ENCODE measurements around the gene BTN2A1.
"Not testable (repeated sequence)": the region's sequence is repeated elsewhere in the genome, so short reads cannot be mapped to it uniquely, and the experiment has no call there.

Gene BTN2A1

DNA sequence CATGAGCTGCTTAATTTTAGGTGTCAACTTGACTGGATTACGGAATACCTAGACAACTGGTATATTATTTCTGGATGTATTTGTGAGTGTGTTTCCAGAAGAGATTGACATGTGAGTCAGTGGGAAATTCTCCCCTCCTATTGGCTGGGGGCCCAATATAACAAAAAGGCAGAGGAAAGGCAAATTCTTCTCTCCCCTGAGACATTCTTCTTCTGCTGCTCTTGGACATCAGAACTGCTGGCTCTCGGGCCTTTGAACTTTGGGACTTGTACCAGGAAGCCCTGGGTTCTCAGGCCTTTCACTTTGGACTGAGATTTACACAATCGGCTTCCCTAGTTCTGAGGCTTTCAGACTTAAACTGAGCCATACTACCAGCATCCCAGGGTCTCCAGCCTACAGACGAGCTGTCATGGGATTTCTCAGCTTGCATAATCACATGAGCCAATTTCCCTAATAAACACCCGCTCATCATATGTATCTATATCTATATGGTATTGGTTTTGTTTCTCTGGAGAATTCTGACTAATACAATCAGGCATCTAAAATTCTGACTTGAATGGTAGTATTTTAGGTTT is 25.0 kb upstream of the BTN2A1 start:
- no peak for DNase-seq (ENCODE audit: low spot score)

DNA sequence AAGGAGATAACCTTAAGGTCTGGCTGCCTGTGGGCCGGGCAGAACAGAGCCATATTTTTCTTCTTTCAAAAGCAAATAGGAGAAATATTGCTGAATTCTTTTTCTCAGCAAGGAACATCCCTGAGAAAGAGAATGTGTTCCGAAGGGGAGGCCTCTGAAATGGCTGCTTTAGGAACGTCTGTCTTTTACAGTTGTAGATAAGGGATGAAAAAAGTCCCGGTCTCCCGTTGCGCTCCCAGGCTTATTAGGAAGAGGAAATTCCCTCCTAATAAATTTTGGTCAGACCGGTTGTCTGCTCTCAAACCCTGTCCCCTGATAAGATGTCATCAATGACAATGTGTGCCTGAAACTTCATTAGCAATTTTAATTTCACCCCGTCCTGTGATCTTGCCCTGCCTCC is 24.1 kb upstream of the BTN2A1 start:
- not testable (repeated sequence) for DNase-seq (ENCODE audit: low spot score)

DNA sequence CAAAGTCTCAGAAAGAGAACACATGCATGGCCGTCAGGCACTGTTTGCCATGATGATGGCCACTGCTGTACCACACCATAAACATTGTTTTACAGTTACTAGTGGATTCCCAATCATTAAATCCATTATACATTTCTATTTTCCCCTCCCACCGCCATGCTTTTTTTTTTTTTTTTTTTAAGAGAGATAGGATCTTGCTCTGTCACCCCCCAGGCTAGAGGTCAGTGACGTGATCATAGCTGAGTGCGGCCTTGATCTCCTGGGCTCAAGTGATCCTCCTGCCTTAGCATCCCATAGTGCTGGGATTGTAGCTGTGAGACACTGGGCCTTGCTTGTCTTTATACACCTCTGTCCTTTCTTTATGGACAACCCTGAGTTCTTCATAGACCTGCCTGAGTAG is 21.7 kb upstream of the BTN2A1 start:
- no peak for DNase-seq (ENCODE audit: low spot score)

DNA sequence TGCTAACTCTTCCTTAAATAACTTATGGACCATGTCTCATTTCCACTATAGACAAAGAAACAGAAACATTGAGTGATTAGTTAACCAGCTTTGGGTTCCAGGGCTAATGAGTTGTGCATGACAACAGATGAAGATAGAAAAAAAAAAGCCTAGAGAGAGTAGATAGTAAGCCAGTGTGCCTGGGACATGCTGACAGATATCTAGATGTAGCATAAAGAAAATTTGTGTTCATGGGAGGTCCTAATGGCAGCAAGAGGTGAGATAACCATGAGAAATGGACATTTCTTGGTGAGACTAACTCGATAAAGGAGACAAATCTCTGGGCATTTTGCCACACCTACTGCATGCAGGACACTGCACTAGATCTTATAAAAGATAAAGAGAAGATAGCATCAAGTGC is 20.2 kb upstream of the BTN2A1 start:
- no peak for DNase-seq (ENCODE audit: low spot score)

DNA sequence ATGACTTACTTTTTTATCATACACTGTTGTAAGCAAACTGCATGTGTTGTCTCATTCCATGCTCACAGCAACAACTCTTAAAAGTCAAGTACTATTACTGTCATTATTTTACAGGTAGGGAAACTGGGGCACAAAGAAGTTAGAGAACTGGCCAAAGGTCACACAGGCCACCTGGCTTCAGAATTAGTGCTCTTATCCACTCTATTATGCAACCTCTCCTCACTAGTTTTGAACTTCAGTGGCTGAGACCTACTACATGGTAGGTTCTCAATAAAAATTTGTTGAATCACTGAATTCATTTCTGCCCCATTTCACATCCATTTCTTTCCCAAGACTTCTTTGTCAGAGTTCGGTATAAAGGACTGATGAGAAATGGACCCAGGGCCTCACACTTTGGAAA is 19.8 kb upstream of the BTN2A1 start:
- no peak for DNase-seq (ENCODE audit: low spot score)

DNA sequence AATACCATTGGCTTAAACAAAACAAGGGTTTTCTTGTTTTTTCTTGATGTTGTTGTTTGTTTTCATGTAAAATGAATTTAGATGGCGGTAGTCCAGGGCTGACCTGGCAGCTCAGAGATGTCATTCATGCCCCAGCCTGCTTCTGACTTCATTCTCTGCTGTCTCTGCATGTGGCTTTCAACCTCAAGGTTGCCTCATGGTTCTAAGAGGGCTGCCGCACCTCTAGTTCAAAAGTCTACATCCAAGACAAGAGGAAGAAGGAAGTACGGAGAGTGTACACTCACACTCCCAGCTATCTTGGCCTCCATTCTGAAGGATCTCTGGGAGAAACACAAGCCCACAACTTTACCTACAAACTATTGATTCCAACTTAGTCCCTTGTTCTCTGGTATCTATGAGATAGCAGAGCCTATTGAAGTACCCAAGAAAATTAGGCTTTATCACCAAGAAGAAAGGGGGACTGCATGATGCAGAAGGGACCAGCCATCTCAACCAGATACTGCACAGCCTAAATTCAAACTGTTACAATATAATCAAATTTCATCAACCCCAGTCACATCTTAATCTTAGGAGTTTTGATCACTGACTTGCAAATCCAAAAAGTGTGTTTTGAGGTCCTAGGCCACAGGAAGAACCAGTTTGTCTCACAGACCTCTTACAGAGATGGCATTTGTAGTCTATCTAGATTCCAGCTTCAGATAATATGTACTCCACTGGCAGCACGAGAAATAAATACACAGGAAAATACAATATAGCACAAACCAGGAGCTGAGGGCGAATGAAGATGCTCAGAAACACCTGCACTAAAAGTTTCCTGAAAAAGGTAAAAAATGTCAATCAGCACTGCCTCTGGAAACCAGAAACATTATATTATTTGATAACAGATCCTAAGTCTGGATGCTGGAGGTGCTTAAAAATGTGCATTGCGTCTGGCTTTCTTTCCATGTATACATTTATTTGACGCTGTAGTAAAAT is 18.3 kb upstream of the BTN2A1 start:
- DNase-seq (ENCODE audit: low spot score): no peak

DNA sequence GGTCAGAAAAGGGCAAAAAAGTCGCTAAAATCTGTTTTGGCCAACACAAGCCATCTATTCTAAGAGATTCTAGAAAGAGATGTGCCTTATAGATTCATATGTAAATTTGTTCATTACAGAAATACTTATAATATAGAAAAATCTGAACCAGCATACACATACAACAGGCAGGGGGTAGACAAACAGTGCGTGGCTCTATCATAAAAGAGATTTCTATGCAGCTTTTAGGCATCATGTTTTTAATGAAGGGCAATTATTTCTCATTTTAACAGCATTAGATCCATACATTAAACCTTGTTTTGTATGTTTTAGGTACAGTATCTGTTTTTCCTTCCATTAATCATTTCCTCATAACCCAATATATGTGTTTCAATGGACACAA is 16.8 kb upstream of the BTN2A1 start:
- DNase-seq (ENCODE audit: low spot score): no peak

DNA sequence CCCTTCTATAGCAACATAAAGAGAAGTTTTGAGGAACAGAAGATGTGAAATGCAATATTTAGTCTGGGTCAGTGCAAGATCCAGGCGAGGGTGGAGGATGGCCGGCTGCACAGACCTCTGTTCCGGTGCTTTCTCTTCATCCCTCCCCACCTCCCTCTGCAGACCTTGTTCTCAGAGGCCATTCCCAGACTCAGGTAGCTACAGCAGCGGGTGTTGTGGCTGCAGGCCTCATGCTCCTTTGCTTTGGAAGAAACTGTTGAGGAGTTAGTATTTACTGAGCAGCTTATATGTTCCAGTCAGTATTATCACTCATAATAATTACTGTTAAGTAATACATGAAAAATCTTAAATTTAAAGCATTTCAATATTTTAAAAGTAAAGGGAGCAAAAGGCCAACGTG is 15.8 kb upstream of the BTN2A1 start:
- DNase-seq (ENCODE audit: low spot score): no peak

DNA sequence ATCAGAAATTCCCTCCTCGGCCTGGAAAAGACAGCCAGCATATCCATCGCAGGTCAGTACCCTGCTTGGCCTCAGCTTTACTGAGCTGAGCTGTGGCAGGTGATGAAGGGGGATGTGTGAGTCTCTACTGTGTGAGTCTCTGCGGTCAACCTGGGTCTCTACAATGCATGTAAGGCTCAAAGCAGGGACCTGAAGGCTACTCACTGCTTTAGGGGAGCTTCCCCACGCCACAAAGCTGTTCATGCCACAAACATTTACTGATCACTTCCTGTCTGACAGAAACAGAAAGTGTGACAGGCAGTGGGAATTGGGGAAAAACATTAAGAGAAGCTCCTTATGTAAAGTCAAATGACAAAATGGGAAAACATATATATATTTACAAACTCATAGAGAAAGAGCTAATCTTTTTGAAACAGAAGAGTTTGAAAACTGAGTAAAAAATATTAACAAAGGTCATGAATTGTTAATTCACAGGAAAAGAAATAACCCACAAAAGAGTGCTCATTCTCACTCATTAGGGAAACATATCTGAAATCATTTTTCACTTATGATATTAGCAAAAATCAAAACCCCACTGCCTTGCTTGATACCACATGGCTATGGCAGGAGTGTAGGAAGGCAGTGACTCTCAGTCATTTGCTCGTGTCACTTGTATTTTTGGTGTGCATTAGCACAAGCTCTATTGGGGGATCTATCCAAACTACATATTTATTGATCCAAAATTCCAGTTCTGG is 11.7 kb upstream of the BTN2A1 start:
- no peak for DNase-seq (ENCODE audit: low spot score)

DNA sequence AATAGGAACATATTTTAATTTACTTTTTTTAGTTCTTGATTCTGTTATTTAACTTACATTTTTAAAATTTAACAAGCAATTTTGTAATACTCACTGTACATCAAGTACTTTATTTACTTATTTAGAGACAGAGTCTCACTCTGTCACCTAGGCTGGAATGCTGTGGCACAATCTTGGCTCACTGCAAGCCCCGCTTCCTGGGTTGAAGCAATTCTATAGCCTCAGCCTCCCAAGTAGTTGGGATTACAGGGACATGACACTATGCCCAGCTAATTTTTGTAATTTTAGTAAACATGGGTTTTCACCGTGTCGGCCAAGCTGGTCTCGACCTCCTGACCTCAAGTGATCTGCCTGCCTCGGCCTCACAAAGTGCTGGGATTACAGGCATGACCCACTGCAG is 10.5 kb upstream of the BTN2A1 start:
- DNase-seq (ENCODE audit: low spot score): no peak

DNA sequence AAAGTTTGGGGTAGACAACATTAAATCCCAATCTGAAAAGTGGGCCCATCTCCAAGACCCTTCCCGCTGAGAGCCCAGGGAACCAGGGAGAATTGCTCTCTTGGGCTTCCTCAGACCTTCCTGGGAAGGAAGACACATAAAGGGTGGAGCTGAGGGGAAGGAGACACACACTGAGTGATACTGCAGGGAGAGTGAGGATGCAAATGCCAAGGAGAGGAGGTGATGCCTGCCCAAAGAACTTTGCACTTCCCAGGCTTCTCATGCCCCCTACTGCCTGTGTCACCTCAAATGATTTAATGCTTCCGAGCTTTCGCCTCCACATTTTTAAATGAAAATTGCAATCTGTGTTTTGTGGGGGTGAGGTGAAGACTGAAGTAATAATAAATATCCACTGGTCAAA is 7.5 kb upstream of the BTN2A1 start:
- DNase-seq (ENCODE audit: low spot score): no peak

DNA sequence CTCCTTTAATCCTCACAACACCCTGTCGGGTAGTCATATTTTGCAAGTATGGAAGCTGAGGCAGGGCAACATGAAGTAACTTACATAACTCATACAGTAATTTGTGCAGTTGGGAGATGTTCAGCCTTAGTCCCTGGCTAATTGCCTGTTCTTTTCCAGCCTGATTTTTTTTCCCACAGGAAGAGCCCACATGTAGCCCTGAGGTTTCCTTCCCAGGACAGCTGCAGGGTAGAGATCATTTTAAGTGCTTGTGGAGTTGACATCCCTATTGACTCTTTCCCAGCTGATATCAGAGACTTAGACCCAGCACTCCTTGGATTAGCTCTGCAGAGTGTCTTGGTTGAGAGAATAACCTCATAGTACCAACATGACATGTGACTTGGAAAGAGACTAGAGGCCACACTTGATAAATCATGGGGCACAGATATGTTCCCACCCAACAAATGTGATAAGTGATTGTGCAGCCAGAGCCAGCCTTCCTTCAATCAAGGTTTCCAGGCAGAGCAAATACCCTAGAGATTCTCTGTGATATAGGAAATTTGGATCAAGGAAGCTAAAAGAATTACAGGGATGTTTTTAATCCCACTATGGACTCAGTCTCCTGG is 5.0 kb upstream of the BTN2A1 start:
- DNase-seq (ENCODE audit: low spot score): no peak

DNA sequence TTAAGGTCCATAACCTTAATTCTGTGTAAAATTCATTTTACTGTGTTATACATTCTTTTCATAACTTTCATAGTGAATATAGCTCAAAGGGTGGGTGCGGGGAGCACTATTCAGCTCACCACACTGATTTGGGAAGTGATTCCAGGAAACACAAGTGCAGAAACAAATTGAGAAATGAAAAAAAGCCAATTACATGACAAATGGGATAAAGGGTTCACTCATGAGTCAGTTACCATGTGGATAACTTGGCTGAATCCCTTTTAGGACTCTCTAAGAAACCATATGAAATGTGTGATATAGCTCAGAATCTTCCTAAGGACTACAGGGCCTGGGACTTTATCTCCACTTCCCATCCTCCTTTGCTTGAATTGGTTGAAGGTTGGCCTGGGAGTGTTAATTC is 3.1 kb upstream of the BTN2A1 start:
- no peak for DNase-seq (ENCODE audit: low spot score)

DNA sequence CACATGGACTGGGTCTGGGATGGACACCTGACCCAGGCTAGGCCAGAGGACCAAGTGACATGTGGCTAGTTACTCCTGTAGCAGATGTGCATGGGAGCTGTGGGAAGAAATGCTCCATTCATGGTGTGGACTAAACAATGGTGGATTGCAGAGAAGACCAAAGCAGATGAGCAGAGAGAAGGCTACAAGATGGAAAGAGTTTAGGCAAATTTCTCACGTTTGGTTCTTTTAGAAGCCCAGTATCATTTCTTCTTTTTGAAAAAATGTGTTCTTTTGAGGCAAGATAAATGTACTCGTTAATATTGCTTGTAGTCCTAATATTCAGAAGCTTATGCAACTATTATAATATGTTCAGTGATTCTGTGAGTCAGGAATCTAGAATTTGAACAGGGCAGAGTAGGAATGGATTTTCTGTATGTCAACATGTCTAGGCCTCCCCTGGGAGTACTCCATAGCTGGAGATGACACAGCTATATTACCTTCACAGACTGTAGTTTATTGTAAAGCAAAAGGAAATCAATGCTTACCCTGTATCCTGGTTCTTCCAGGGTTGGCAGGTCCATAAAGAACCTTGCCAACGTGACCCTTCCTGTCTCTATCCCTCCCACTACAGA is 2.3 kb upstream of the BTN2A1 start:
- DNase-seq (ENCODE audit: low spot score): no peak

DNA sequence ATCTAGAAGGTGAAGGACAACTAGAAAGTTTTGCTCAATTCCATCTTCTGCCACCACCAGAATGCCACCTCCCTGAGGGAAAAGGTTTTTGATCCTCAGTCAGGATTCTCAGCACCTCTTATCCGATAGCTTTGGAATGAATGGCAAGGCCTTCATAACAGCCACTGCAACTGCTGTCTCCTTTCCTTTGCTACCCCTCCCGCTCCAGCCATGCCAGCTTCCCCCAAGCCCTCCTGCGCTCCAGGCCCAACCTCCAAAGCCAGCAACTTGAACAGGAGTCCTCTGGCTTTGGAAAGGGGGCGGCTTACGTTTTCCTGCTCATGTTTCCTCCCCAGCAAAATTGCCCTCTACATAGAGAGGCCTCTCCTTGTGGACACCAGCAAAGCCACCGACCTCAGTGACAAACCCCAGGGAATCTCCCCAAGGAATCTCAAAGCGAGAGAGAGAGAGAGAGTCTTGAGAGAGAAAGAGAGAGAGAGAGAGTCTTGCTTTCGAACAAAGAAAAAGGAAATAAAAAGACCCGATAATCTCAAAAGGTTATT is 420 bp upstream of the BTN2A1 start:
- no peak for DNase-seq (ENCODE audit: low spot score)

DNA sequence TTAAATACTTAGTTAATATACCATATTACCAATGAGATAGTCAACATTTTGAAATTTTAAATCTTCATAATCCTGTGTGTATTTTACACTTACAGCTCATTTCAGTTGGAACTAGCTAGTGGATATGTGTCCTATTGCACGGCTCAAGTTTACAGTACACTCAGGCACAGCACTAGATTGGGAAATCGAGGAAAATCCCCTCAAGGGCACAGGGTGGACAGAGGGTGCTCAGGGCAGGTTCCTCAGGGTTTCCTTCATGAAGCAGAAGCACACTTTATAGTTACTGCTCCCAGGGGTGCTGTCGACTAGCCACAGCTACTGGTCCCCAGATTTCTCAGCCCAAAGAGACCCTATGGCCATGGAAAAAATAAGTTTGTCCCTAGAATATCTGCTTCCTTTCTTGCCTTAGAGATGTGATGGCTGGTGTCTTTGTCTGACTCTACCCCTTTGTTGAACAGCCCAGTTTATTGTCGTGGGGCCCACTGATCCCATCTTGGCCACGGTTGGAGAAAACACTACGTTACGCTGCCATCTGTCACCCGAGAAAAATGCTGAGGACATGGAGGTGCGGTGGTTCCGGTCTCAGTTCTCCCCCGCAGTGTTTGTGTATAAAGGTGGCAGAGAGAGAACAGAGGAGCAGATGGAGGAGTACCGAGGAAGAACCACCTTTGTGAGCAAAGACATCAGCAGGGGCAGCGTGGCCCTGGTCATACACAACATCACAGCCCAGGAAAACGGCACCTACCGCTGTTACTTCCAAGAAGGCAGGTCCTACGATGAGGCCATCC is 1.5 kb downstream of the BTN2A1 start:
- no peak for DNase-seq (ENCODE audit: low spot score)

DNA sequence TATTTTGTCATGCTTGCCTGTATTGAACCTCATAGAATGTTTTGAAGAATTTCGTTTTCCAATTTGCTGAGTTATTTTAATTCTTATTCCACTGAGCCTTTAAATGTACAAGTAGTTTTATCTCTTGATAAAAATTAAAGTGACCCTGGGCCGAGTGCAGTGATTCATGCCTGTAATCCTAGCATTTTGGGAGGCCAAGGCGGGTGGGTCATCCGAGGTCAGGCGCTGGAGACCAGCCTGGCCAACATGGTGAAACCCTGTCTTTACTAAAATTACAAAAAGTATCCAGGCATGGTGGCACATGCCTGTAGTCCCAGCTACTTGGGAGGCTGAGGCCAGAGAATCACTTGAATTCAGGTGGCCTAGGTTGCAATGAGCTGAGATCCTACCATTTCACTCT is 3.6 kb downstream of the BTN2A1 start:
- not testable (repeated sequence) for DNase-seq (ENCODE audit: low spot score)

DNA sequence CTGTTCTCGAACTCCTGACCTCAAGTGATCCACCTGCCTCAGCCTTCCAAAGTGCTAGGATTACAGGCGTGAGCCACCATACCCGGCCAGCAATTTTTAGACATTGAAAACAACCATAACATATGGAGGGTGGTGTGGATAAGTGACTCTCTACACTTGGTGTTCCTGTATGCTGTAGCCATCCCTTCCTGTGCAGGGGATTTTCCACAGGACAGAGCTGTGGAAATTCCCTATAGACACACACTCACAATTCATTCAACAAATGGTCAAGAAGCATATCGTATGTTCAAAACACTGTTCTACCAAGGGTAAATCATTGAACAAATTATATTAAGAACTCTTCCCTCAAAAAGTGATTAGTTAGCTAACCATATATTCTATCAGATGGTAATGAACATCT is 6.3 kb downstream of the BTN2A1 start:
- DNase-seq (ENCODE audit: low spot score): no peak

DNA sequence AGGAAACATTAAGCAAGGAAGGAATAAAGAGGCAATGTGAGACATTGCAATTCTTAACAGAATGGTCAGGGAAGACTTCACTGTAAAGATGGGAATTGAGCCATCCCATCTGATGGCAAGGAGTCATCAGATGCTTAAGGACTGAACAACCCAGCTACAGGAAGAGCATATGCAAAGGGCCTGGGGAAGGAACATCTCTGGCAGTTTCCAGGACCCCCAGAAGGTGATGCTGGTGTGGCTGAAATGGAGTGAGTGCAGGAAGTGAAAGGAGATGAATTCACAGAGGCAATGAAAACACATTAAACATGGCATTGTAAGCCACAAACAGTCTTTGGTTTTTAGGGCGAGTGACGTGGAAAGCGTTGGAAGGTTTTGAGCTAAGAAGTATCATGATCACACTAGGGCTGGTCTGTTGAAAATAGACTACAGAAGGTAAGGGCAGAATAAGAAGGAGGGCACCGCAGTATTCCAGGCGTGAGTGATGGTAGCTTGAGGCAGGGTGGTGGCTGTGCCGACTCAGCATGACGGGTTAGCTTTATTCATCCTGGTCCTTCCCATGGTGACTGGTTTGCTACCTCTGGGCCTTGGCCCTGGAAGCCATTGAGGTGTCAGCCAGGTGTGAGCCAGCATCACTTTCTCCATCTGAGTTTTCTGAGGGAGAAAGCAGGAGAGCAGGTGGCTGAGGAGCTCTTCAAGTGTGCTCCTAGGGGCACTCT is 6.8 kb downstream of the BTN2A1 start:
- no peak for DNase-seq (ENCODE audit: low spot score)

DNA sequence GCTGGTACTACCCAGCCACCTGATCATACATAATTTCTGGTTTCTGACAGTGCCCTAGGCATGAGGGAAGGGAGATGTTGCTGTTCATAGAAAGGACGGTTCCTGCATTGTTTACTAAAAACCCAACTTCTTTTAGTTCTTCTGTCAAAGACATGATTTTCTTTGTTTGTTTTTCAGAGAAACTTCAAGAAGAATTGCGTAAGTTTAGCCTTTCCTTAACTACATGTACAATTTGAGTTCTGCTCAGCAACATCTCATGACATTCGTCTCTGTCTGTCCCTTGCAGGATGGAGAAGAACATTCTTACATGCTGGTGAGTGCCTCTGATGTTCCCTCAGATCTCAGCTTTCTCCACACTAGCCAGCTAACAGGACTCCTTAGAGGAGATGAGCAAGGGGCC is 8.0 kb downstream of the BTN2A1 start:
- no peak for DNase-seq (ENCODE audit: low spot score)

Data from LoVo (cell line).